KG1 (cell line): ENCODE measurements around the gene UPP1.

Source experiments
- DNase-seq: peaks from one replicate; lab custom pipeline; 2025; lab: John Stamatoyannopoulos, UW

Gene UPP1

DNA sequence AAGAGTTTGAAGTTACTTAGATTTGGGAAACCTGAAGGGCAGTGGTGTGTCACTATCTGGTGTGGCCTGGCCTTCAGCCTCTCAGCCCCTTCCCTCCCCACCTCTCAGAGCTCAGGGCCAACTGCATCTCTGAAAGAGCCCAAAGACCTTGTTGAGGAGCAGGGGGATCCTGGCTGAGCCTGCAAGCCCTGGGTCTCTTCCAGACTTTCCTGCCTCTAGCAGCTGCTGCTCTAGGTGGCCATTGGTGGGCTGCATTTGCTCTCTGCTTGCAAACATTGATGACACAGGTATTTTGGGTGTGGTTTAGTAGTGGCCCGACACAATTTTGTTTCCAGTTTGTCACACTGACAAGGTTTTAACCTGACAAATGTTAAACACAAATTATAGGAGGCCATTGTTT, 3.1 kb upstream of the UPP1 start:
- DNase-seq: no peak

GRCh38 chr7:48087349-48087748, 1.7 kb upstream of the UPP1 start:
- DNase-seq: no peak

DNA sequence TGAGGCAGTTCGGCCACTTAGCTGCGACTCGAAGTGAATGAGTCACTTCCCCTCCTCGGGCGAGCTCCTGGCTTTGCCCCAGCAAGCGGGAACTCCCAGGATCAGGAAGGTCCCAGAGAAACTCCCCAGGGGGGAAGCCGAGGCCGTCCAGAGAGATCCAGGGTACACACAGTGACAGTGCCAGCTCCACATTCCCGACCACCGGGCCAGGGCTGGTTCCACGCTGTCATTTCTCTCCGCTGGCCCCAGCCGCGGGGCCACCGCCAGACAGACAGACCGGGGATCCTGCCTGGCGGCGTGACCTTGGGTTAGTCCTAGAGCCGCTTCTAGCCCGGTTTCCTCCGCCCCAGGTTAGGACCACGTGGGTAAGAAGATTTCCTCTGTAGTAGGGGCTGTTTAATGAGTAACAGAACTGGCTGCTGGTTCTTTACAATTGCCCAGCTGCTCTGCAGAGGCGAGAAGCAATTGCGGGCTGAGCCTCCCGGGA, 463 bp upstream of the UPP1 start:
- peak; percentile 88 for DNase-seq

DNA sequence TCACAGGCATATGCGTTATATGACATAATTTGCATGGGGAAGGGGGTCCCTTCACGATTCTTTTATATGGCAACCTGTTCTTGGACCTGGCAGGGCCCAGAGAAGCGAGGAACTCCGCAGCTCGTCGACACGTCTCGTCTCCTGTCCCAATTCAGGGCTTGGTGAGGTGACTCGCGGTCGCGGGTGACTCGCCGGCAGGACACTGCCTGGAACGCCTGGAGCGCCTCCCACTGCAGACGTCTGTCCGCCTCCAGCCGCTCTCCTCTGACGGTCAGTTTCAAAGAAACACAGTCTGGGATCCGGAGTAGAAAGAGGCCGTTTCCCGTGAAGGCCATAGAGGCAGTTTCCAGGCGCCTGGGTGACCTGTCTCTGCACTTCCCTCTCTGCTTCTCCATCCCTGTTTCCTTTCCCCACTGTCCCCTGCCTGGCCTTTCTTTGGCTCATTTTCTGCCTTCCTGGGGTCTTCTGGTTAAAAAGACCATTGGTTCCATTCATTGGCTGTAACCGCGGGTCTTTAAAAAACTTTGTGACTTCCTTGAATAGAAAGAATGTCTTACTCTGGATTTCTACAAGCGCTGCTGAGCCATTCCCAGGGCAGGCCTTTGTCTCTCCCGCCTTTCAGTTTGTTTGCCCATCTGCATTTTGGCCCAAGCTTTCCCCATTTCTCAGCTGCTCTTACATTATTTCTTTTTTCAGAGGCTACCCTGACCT, 1.2 kb downstream of the UPP1 start:
- DNase-seq: no peak

DNA sequence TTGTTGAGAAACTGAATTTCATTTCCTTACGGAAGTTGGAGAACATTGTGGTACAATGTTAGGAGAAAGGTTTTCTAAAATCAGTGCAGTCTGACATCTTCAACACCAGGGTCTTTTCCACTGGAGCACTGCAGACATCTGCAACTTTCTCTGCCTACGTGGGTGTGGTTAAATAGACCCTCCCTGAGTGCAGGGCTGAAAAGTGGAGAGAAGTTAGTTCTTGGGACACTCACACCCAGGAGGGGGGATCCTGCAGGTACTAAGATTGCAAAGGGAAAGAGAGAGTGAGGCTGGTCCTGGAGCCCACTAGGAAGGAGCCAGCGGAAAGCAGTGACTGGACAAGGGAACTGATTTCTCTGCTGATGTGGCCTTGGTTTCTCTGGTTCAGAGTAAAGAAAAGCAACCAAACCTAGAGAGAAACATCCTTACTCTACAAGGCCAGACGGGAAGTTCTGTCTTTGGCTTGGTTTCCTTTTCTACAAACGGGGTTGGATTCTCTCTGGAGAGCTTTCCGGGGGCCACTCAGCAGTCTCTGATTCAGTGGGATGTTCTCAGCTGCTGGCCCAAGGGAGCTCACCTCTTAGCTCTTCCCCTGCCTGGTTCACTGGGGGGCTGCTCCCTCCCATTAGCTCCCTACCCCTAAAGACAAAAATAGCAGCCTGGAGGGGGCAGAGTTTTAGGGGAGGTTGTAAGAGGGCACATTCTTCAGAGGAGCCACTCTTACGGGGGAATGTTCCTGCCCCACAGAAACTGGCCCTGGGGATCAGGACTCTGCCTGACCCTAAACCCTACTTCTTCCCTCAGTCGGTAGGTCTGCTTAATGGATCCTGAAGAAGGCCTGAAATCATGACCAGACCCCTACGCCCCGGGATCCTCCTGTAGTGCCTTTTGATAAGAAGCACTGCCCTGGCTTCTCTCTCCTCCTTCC, 2.7 kb downstream of the UPP1 start:
- no peak for DNase-seq

GRCh38 chr7:48094861-48095293, 5.8 kb downstream of the UPP1 start:
- DNase-seq: no peak

- DNase-seq: peak; percentile 11
Measured at GRCh38 chr7:48096273-48096672, 7.2 kb downstream of the UPP1 start.

DNA sequence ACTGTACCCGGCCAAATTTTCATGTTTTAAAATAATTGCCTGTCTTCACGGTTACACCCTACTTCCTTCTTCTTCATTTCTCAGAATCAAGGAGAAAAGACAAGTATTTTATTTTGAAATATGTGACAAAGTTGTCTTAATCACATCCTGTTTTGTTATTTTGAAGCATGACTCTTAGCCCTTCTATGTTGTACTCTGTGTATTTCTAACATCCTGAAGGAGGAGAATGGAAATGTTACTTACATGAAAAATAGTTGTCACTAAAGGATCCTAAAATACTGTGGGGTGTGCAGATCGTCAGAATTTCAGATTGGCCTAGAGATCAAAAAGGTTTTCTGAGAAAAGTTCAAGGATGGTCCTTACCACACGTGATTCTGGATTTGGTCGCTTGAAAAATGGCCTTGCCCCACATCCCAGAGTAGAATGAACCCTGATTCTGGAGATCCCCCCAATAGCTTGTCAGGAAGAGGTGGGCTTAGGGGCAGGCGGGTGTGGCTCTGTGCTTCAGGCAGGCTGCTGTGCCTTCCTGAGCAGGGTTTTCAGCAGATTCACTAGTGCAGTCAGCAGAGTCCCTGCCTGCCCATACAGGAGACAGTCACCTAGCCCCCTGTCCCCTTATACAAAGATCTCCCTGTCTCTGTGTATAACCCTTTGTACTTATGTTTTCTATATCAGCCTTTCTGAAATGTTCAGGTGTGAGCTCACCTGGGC, 8.6 kb downstream of the UPP1 start:
- peak; percentile 11 for DNase-seq

- no peak for DNase-seq
Measured at GRCh38 chr7:48098846-48099245, 9.8 kb downstream of the UPP1 start.

DNA sequence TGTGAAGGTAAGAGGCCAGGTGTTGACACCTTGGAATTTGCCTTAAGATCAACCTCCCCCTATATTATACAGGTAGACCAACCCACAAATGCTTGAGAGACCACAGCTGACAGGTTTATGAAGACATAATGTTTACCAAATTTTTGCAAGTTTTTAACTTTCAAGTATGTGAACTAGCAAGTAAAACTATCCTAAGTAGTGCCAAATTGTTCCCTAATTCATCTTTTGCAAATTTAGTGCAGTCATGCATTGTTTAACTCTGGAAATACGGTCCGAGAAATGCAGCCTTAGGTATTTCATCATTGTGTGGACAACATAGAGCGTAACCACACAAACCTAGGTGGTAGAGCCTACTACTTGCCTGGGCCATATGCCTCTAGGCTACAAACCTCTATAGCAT, 10.7 kb downstream of the UPP1 start:
- no peak for DNase-seq

DNA sequence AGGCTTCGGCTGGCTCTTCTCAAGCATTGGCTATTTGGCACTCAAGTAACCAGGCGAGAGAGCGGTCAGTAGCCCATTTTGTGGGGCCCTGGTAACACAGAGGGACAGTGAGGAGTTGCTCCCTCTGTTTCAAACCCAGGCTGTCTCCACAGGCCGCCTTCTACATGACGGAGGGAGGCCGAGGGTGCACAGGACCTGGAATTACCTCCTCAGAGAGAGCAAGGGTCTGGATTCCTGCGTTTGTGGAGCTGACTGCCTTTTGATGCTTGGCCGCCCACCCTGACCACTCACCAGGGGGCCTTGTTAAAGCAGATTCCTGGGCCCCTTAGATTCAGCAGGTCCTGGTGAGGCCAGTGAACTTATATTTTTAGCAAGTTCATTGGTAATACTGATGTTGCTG, 12.3 kb downstream of the UPP1 start:
- DNase-seq: no peak

DNA sequence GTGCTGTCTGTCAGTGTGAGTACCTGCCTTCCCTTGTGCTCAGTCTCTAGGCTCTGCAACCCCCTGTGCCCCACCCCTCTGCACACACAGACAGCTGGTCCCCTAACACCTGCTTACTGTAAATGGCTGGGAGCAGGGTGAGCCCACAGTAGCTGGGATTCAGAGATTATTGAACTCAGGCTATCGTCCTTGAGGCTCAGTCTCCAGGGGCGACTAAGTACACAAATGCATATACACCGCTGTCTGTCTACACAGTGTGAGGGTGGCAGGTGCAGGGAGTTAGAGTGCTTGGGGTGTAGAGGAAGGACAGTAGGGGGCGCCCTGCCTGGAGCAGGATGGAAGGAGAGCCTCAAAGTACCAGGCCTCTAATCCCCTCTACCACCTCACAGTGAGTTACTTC, 12.9 kb downstream of the UPP1 start:
- DNase-seq: no peak

DNA sequence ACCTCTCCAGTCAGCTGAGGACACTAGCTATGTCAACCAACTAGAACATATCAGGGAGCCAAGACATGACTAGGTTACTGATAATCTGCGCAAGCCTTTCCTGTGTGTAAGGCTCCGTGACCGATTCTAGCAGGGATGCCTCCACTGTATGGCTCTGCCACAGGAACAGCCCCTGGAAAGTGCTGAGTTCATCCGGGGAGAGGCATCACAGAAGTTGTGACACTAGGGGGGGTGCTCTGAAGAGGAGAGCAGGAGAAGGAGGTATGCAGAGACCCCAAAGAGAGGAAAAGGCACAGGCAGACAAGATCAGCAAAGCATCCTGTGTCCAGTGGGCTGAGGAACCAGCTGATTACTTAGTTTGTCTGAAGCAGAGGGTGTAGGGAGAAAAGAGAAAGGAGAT, 13.5 kb downstream of the UPP1 start:
- no peak for DNase-seq

- DNase-seq: no peak
Measured at GRCh38 chr7:48105045-48105444, 16.0 kb downstream of the UPP1 start.

DNA sequence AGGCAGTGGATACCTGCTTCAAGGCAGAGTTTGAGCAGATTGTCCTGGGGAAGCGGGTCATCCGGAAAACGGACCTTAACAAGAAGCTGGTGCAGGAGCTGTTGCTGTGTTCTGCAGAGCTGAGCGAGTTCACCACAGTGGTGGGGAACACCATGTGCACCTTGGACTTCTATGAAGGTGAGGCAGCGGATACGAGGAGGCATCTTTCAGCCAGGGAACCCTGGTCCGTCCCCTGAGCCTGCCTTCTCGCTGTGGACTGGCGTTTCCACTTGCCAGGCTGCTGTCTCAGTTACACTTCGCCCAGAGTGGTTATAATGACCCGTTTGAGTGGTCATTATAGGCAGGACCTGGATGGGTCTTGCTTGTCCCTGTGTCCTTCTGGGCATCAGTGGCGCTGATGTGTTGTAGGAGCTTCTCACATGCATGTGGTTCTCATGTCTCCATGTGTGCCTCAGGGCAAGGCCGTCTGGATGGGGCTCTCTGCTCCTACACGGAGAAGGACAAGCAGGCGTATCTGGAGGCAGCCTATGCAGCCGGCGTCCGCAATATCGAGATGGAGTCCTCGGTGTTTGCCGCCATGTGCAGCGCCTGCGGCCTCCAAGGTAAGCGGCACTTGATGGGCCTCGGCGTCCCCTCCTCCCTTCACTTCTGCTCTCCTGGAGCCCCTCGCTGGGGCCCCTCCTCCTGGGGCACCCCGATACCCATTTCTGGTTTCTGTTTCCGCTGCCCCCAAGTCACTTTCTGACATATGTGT, 18.0 kb downstream of the UPP1 start:
- no peak for DNase-seq

DNA sequence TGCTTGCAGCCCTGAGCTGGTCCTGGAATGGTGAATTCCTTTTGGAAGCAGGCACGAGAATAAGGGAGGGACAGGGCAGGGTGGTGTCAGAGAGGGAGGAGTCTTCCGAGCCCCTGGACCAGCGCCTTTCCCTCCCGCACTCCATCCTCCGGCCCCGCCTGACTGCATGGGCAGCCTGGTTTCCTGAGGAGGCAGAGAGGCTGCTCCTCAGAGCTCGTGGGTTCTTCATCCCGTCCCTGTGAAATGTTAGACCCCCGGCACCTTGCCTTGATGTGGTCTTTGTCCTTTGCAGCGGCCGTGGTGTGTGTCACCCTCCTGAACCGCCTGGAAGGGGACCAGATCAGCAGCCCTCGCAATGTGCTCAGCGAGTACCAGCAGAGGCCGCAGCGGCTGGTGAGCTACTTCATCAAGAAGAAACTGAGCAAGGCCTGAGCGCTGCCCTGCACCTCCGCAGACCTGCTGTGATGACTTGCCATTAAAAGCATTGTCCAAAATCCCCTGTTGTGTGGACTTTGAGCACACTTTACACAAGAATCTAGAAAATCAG, 18.9 kb downstream of the UPP1 start:
- no peak for DNase-seq

GRCh38 chr7:48108959-48109847, 20.1 kb downstream of the UPP1 start:
- DNase-seq: no peak

DNA sequence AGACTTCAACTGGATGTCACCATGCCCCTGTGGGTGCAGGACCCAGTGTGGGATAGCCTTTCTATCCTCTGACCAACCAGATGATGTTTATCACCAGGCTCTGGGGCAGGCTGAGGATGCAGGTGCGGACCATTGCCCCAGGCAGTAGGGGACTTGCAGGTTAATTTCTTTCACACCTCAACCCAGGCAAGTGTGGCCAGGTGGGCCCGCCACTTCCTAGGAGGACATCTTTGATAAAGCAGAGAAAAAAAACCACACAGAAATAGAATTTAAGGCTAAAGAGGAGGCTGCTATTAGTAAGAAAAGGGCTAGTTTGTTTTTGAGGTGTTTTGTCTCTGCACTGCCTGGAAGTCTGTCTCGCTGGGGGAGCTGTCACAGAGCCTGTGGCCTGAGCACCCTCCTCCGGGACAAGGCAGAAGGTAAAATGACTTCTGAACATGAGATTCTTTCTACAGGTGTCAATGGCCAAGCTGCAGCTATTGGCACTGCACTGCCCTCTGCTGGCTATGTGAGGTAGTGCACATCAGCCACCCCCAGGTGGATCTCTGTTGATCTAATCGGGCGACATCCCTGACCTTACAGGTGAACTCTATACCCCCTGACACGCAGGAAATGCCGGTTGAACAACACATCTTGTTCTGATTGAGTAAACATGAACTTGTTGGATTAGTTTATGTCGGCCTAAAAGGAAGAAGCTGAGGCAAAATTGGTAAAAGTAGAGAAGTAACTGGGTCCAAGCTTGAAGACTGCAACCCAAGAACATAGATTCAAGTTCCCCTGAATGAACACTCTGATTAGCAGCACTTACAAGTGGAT, 21.0 kb downstream of the UPP1 start:
- DNase-seq: peak; percentile 60

- no peak for DNase-seq
Measured at GRCh38 chr7:48110868-48111267, 21.8 kb downstream of the UPP1 start.

DNA sequence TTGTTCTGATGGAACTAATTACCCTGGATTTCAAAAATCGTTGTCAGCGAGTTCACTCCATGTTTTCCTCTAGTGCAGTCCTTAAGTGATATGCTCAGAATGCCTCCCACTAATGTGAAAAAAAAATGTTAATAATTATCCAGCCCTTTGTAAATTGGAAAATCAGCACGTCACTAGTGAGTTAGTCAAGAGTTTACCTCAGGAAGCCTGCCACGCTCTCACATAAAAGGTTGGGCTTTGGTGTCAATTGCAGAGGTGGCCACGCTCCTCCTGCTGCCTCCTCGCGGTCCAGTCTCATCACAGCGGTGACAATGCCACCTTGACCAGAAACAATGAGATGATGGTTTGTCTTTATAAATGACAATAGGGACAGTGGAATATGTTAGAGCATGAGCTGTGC, 22.5 kb downstream of the UPP1 start:
- DNase-seq: no peak
